PC-3 (cell line): ENCODE results near the gene HAUS1.

ENCODE experiments used
- CTCF ChIP-seq: fragments of 300-600 bp; sonication (generic); conservative IDR thresholded peaks from 2 replicates; pipeline ENCODE4 v1.5.1; 2017; ENCODE audit warnings: antibody characterized with exemption, low read depth, mild to moderate bottlenecking, low read length
- EZH2 ChIP-seq: fragments of 300-600 bp; sonication (generic); IDR thresholded peaks from one replicate; pipeline ENCODE4 v1.6.1; 2017; ENCODE audit warnings: antibody characterized with exemption, mild to moderate bottlenecking, low read length; ENCODE audit not compliant: unreplicated experiment
- EZH2phosphoT487 ChIP-seq: fragments of 300-600 bp; sonication (generic); IDR thresholded peaks from 2 replicates; pipeline ENCODE4 v1.6.1; 2018; ENCODE audit warnings: mild to moderate bottlenecking, antibody characterized with exemption, low read length, borderline replicate concordance

GRCh38 chr18:46163091-46163490 lies 58.9 kb downstream of the HAUS1 start:
- TF ChIP-seq CTCF (no peak), EZH2 (no peak), EZH2phosphoT487 (no peak)
